ENCODE measurements around the gene UBA5.

UBA5 gene

DNA sequence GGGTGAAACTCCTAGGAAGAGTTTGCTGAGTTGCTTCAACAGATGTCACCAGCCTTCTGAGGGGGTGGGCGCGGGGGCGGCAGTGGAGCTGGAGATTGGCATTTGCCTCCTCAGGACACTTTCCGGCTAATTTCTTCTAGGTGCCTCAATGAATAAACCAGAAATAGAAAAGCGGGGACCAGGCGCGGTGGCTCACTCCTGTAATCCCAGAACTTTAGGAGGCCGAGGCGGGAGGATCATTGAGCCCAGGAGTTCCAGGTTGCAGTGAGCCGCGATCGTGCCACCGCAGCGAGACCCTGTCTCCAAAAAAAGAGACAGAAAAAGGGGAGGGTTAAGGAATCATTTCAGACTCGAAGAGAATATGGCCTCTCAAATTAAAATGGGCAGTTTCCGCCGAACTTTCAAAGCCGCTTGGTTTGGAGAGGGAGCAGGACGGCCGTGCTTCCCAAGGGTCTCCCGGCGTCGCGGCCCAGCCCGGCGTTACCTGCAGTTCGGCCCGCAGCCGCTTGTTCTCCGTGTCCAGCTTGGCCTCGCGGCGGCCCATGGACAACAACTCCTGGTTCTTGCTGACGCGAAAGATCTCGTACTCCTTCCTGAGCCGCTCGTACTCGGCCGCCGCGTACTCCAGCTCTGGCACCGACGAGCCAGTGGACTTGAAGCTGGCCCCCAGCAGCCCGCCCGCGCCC, 61.5 kb downstream of the UBA5 start:
- no peak for DNase-seq

- DNase-seq, result peak; percentile 92
These were observed 62.3 kb downstream of the UBA5 start, which contains the start of gene NPHP3 for GRCh38 chr3:132722165-132723023. TSS of gene NPHP3 (minus strand) at chr3:132722409. CDS start at chr3:132722355, 54 bp downstream.

GRCh38 chr3:132723024-132723950, 63.2 kb downstream of the UBA5 start:
- DNase-seq, result no peak

GRCh38 chr3:132726341-132726823, 66.3 kb downstream of the UBA5 start:
- DNase-seq, result no peak

All from NK-92 treated with Interleukin-12 subunit alpha and Interleukin-12 subunit beta, amount 100 ng/mL, for 24 hours (cell line).